ENCODE results near the gene MEP1A. TPM values are rescaled to one million over a fixed set of nuclear protein-coding genes. Genes with fewer than 3 reads are reported as not detected.

Gene MEP1A
- total RNA-seq, 1 donor from 2014 or later, result not detected

GRCh38 chr6:46789434-46790354, 3.5 kb upstream of the MEP1A start:
- TF ChIP-seq CTCF (IDR thresholded peaks at IDR 0.05; ENCODE audit: borderline replicate concordance), result no peak
- Histone ChIP-seq H3K9me3 (replicated peaks) (no peaks in the 10 kb centered on the region), H3K27me3 (ENCODE audit: low read depth) (no peaks in the 10 kb centered on the region), H3K4me3 (no peak overlapping the region), H3K27ac (replicated peaks) (no peak overlapping the region), H3K36me3 (no peaks in the 10 kb centered on the region), H3K4me1 (no peaks in the 10 kb centered on the region)
- no peak for DNase-seq
- intact Hi-C loops (cut with micrococcal nuclease), result no loop called here

DNA sequence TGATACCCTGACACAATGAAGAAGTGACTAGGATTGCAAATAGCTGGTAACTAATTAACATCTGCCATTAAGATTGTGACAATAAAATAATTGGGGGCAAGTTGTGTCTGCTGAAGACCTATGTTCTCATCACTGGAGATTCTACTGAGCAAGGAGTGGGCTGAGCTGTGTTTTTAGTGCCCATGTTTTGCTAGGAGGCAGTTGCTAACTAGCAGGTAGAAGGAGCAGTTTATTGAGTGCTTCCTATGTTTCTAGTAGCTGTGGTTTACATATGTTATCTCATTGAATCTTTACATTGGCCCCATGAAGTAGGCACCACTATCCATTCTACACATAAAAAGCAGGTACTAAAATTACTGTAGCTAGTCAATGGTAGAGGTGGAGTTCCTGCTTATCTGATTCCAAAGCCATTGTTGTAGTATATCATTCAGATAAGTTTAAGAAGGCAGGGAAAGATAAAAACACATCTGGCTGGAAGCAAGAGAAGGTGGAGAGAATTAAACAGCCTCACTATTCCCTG, 2.8 kb upstream of the MEP1A start:
- no peaks in the 10 kb centered on the region for H3K36me3 ChIP-seq
- DNase-seq, result no peak
- no peak overlapping the region for H3K4me3 ChIP-seq
- intact Hi-C loops (cut with micrococcal nuclease), result no loop called here
- no peaks in the 10 kb centered on the region for H3K9me3 ChIP-seq (replicated peaks)
- no peak for TF ChIP-seq CTCF (IDR thresholded peaks at IDR 0.05; ENCODE audit: borderline replicate concordance)
- H3K4me1 ChIP-seq, result no peaks in the 10 kb centered on the region
- H3K27me3 ChIP-seq (ENCODE audit: low read depth), result peaks cover 4% of the 10 kb centered on the region
- no peak overlapping the region for H3K27ac ChIP-seq (replicated peaks)

DNA sequence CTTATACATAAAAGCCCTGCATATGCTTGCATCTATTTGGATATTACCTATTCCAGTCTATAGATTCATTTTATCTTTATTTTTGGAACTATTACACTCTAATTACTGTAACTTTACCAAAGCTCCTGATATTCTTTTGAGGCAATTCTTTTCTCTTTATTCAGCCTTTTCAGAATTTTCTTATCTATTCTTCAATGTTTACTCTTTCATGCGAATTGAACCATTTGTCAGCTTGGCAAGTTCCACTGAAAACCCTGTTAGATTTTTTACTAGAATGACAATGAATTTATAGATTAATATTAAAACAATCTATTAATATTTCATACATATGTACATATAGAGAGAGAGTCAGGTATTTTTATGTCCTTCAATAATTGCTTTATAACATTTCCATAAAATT, 554 bp upstream of the MEP1A start:
- Histone ChIP-seq H3K27me3 (ENCODE audit: low read depth) (peaks cover 17% of the 10 kb centered on the region), H3K9me3 (replicated peaks) (no peaks in the 10 kb centered on the region), H3K36me3 (no peaks in the 10 kb centered on the region), H3K27ac (replicated peaks) (no peak overlapping the region), H3K4me1 (no peaks in the 10 kb centered on the region), H3K4me3 (no peak overlapping the region)
- no peak for DNase-seq
- intact Hi-C loops (cut with micrococcal nuclease), result no loop called here
- no peak for TF ChIP-seq CTCF (IDR thresholded peaks at IDR 0.05; ENCODE audit: borderline replicate concordance)

GRCh38 chr6:46794068-46794467, 879 bp downstream of the MEP1A start:
- Histone ChIP-seq H3K27me3 (ENCODE audit: low read depth) (peaks cover 17% of the 10 kb centered on the region), H3K4me1 (no peaks in the 10 kb centered on the region), H3K9me3 (replicated peaks) (no peaks in the 10 kb centered on the region), H3K36me3 (no peaks in the 10 kb centered on the region), H3K4me3 (no peak overlapping the region), H3K27ac (replicated peaks) (no peak overlapping the region)
- no peak for TF ChIP-seq CTCF (IDR thresholded peaks at IDR 0.05; ENCODE audit: borderline replicate concordance)
- DNase-seq, result no peak
- intact Hi-C loops (cut with micrococcal nuclease), result no loop called here

DNA sequence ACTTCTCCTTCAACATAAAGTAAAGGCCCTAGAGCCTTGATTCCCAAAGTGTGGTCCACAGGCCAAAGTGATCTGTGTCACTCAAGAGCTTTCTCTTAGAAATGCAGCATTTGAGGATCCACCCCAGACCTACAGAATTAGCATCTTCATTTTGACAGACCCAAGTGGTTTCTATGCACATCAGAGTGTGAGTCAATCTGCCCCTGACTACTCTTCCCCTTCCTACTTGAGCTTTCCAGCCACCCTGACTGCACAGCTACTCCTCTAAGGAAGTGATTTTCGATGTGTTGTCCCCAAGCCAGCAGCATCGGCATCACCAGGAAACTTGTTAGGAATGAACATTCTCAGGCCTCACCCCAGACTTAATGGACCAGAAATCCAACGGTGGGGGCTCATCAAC, 2.6 kb downstream of the MEP1A start:
- Histone ChIP-seq H3K4me1 (no peaks in the 10 kb centered on the region), H3K27ac (replicated peaks) (no peak overlapping the region), H3K4me3 (no peak overlapping the region), H3K27me3 (ENCODE audit: low read depth) (peaks cover 17% of the 10 kb centered on the region), H3K9me3 (replicated peaks) (no peaks in the 10 kb centered on the region), H3K36me3 (no peaks in the 10 kb centered on the region)
- intact Hi-C loops (cut with micrococcal nuclease), result no loop called here
- DNase-seq, result no peak
- no peak for TF ChIP-seq CTCF (IDR thresholded peaks at IDR 0.05; ENCODE audit: borderline replicate concordance)

All from left ventricle myocardium inferior (tissue), 1 donor.